HG02678 (cell line): Measurements from ENCODE around the gene ZBTB7C.

Experiments used
- ATAC-seq: cut with Tn5 transposase; IDR thresholded peaks from one replicate; pipeline ENCODE4 v1.9.1; 2021; ENCODE audit warnings: mild to moderate bottlenecking, moderate library complexity; ENCODE audit not compliant: unreplicated experiment

ZBTB7C gene

DNA sequence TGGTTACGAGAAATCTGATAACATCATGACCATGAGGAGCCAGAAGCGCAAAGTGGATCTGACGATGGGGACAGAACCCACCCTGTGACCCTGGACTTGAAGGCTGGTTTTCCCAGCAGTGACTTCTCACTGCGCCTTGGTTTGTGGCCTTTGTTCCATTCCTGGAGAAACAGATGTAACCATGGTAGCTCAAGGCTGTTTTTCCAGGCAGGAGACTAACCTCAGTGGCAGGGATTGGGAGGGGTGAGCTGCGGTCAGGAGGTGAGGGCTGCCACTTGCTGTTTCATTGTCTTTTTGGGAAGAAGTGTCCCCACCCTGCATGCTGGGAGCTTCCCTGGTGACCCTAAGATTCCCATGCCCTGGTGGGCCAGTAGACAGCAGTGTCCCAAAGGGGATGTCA, 362.3 kb downstream of the ZBTB7C start:
- ATAC-seq: no peak

DNA sequence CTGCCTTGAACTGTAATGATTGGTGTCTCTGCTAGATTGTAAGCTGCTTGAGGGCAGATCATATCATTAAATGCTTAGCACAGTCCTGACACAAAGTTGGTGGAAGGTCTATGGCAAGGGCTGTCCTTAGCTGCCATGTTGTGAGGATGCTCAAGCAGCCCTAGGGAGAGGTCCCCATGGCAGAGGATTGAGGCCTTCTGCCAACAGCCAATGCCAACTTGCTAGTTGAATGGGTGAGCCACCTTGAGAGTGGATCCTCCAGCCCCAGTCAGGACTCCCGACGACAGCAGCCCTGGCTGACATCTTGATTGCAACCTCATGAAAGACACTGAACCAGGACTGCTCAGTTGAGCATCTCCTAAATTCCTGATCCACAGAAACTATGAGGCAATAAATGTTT, 363.4 kb downstream of the ZBTB7C start:
- ATAC-seq: no peak

DNA sequence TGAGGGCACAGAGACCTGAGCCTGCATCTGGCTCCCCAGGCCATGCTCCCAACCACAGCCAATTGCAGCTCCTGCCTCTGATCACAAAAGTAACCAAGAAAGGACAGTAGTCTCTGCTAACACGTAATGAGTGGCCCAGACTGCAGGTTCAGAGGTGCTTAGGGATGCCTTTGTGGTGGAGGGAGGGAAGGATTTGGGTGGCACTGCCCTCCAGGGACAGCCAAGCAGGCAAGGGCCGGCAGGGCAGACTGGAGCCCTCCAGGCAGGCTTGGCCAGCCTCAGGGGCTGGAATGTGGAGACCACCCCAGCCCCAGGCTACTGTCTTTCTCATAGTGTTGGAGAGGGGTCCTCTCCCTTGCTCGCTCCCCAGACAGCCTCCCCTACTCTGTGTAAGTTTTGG, 364.2 kb downstream of the ZBTB7C start:
- no peak for ATAC-seq

DNA sequence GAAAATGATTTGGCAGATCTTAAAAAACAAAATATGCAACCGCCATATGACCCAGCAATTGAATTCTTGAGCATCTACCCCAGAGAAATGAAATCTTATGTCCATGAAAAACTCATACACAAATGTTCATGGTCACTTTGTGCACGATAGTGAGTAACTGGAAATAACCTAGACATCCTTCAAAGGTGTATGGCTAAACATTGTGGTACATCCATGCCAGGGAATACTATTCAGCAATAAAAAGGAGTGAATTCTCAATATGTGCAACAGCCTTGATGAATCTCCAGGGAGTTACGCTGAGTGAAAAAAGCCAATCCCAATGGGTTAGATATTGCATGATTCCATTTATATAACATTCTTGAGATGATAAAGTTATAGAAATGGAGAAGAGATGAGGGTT, 366.0 kb downstream of the ZBTB7C start:
- ATAC-seq: no peak

DNA sequence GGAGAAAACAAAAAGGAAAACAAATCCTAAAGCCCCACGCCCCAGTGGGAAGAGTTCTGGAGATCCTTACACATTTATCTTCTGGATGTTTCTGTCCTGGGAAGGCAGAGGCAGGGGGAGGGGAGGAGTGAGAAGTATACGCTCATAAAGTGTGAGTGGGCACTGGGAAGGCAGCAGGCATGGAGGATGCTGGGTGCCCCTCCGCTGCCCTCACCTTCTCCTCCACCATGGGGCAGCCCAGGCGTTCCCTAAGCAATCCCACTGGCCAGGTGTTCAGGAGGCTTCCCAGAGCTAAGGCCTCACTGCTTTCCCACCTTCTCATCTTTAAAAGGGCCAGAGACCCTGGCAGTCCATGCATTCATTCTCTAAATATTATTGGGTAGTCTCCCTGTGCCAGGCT, 366.8 kb downstream of the ZBTB7C start:
- ATAC-seq: no peak

DNA sequence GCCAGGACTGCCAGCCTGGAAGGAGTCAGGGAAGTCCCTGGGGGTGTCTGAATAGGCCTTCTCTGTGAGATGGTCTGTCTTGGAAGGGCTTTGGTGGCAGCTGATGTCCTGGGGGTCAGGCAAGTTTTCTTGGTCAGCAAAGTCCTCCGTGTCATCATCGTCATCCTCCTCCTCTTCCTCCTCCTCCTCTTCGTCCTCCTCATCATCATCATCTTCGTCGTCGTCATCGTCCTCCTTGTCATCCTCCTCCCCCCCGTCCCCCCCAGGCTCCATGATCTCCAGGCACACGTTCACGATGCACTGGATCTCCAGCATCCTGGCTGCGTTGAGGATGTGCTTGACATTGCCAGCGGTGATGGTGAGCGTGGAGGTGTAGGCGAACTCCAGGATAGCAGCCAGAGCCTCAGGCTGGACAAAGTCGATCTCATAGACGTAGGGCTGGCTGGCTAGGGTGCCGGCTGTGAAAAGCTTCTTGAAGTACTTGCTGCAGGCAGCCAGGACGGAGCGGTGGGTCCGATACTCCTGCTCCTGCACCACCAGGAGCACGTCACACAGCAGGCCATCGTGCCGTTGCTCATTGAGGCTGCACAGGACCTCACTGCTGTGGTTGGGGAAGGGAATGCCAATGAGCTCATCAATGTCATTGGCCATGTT, 368.6 kb downstream of the ZBTB7C start:
- no peak for ATAC-seq

DNA sequence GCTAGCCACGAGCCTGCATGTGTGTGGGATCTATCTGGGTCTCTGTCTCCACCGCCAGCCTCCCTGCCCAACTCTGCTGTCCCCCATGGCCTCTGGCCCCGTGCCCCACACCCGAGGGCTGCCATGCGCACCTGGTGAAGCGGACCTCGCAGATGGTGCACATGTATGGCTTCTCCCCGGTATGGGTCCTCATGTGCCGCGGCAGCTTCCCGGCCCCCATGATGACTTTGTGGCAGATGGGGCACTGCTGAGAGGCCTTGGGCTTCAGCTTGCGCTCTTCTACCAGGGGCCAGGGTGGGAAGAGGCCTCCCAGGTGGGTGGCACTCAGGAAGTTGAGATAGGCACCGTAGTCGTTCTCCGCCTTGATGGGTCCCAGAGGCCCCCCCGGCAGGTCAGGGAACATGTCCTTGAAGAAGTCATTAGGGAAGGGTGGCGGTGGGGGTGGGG, 369.4 kb downstream of the ZBTB7C start:
- ATAC-seq: no peak

DNA sequence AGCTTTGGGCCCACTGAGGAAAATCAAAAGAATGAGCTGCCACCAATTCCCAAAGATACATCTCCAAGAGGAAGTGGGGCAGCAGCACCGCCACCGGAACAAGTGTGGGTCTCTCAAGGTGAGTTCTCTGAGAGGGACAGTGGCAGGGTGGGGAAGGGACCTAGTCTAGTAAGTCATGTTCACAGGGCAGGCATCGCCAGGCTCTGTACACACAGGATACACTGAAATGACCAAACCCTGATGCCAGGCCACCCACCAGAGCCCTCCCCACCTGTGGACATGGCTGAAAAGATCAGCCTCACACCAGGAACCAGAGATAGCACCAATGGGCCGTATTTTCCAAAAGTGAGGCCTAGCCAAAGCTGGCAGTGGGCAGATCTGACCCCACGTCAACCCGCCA, 370.5 kb downstream of the ZBTB7C start:
- no peak for ATAC-seq

DNA sequence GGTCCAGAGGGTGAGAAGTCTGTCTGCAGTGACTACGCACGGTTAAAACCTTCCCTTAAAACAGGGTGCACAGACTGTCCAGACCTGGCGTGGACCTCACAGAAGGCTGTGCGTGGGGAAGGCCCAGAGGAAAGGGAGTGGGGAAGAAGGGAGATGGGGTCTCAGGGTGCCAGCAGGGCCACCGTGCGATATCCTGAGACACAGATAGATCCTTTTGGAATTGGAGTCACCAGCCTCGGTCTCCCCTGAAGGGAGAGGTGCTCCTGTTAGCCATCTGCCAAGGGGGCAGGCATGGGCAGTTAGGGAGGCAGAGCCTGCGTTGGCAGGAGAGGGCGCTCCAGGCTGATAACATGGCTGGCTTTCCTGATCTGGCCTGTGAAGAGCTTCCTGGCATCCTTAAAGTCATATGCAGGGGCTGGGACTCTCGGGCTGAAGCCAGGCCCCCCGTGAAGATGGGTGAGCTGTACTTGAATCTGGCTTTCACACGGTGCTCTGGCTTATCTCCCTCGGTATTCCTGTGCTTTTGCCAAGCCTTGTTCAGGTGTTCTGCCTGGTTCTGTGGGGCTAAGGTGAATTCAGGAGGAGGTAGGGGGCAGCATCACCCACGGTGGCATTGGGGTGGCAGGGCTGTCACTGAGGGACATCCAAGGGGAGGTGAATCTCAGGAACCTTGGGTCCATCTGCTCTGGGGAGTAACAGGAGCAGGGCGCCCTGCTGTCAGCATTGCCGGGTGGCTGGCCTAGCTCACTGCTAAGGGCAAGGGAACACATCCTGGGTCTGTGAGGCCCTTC, 371.5 kb downstream of the ZBTB7C start:
- ATAC-seq: no peak

DNA sequence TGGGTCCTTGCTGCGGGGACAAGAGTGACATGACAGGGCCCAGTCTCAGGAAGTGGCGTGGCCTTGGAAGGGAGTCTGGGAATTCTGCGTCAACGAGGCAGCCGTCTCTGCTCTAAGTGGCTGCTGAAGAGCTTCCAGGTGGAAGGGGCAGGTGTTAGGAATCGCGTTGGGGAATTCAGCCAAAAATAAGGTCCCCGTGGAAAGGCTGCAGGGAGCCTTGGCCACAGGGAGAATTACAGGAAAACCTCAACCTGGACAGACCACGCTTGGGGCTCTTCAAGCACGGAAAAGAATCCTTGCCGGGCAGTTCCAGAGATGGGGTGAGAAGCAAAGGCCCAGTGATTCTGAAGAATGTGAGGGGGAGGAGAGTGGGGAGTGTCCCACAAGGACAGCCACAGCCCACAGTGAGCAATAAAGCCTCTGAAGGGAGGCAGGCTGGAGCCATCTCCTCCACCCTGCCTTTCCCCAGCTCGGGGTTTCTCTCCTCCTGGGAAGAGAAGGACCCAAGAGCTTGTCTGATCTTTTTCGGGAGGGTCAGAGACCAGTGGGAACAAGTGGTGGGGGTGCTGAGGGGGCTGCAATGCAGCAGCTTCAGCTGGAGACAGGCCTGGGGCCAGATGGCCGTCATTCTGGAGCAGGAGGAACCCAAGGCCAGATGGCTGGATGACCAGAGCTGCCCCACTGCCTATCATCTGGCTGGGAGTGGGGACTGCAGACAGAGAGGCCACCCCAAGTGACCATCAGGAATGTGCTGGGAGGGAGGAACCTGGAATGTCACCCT, 372.4 kb downstream of the ZBTB7C start:
- ATAC-seq: no peak

DNA sequence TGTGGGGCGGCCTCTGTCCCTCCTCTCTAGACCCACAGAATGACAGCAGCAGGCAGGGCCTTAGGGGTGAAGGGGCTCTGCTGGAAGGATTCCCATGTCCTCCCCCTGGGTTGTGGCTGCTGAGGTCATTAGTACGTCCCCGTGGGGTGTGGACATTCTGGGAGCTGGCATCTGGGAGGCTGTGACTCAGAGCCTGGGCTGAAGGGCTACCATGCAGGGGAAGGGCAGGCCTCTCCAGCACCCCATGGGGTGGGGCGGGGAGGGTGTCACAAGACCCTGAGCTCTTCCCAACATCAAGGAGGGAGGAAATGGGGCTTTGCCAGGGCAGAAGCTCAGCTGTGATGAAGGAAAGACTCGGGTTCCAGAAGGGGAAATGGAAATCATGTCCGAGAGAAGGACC, 373.0 kb downstream of the ZBTB7C start:
- ATAC-seq: no peak

DNA sequence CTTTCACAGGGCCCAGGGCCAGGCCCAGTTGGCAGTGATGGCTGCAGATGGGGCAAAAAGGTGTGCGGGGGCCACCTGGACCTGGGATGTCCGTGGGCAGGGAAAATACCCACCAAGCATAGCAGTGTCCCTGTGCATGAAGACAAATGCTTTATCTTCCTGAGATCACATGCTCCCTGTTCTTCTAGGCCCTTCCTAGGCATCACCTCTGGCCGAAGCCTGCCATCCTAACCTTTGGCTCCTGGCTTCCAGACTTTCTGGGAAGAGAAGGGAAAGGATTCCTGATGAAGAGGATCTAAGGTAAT, 373.7 kb downstream of the ZBTB7C start:
- ATAC-seq: no peak

DNA sequence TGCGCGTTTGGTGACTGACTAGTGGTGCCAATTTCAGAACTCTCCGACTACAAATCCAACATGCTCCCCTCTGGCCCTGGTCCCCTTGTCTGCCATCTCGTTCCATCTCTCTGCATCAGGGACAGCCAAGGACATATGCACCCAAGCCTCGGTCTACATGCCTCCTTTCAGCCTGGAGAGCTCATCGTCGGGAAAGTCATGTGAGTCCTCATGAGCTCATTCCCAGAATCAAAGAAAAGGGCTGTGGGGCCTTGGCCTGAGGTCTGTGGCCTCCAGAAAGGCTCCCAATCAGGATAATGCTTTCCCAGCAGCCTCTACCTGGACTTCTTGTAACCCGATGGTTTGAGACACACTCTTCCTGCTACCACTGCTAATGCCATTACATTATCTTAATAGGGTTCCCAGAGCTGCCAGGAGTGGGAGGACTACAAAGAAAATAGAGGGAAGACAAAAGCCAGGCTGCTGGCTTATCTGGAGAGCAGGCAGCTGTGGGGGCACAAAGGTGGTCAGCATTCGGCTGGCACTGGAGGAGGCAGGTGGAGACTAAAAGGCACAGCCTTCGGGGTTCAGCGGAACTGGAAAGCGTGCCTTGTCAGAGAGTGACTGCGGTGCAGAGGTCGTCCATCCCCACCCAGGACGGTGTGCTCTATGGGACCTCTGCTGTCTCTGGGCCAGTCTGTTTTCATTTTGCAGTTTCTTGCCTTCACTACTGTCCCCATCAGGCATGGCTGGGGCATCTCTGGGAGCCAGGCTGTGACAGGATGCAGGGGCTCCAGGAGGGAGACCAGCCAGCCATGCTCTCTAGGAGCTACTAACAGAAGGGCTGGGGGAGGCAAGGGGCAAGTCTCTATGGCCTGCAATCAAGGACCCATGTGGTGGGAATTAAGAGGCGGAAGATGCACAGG, 374.3 kb downstream of the ZBTB7C start:
- no peak for ATAC-seq

DNA sequence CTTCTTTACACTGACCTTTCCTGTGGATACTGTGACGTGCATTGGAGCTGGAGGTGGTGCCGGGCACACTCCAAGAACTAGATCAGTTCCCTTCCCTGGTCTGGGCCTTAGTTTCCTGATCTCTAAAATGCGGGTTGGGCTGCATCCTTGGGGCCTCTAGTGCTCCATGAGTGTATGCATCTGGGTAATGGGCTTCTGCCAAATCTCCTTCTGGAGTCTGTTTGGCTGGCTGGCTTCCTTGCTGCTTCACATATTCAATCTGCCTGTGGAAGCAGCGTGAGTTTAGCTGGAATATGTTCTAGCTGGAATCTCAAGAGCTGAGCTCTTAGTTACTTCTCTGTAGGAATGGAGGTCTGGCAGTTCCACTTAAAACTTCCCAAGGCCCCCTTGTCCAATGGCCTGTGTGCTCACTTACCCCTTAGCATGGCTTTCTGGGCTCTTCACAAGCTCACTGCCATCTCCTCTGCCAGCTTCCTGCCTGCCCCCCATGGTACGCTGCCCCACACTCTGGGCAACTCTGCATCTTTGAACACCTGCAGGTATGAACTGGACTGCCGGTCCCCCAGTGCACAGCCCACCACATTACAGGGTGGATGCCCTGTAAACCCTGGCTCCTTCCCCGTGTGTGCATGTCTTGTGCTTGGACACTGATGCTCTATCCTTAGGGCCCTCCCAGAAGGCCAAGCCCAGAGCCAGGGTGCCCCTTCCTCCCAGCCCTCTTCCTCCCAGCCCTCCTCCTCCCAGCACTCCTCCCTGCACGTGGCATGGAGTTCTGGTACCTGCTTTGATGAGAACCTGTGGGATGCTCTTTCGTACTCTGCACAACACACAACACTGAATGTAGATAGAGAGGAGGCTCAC, 375.2 kb downstream of the ZBTB7C start:
- ATAC-seq: no peak

DNA sequence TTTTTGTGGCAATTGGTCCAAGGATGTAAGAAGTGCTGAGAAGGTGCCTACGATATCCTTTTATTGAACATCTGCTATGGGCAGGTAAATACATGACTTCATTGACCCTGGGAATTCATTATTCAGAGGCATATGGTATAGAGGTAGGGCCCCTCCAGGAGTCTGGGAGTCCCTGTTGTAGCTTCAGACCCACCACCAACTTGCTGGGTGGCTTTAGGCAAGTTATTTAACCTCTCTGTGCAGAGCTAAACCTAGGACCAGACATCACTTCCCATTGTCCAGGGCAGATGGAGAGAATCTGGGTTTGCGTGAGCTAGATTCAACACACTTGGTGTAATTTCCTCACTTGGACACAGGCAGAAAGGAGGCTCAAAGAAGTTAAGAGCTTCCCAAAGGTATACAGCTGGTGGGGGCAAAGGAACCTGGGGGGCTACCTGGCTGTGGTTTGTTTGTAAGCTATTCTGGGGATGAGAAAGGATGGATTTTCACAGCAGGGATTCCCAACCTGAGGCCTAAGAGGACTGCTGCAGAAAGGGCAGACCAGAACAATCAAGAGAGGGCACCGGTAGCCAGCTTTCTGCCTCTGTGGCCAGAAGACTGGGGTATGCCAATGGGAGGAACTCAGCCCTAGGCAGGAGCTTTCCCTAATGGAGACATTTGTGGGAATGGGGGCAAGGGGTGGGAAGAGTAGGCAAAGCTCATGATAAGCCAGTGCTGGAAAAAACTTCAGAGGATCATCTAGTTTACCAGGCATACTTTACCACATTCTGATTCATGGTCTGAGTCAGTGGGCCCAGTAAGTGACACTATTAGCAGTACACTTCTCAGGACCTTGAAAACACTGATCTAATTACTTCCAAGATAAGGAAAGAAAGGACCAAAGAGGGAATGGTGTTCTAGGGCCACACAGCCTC, 376.1 kb downstream of the ZBTB7C start:
- ATAC-seq: no peak

DNA sequence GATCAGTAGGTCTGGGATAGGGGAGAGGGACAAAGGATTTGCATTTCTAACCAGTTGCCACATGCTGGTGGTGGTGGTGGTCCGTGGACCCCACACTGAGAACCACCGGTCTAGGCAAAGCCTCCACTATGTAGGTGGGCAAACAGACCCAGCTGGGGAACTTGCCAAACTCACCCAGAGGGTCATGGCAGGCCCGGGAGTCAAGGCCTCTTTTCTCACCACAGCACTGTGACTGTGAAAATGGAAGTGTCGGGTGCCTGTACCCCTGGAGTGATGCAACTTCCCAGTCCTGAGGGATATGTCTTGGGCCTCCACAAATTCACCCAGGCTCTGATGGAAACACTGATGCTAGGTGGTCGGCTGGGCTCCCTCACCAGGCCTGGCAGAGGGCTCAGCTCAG, 377.5 kb downstream of the ZBTB7C start:
- no peak for ATAC-seq

DNA sequence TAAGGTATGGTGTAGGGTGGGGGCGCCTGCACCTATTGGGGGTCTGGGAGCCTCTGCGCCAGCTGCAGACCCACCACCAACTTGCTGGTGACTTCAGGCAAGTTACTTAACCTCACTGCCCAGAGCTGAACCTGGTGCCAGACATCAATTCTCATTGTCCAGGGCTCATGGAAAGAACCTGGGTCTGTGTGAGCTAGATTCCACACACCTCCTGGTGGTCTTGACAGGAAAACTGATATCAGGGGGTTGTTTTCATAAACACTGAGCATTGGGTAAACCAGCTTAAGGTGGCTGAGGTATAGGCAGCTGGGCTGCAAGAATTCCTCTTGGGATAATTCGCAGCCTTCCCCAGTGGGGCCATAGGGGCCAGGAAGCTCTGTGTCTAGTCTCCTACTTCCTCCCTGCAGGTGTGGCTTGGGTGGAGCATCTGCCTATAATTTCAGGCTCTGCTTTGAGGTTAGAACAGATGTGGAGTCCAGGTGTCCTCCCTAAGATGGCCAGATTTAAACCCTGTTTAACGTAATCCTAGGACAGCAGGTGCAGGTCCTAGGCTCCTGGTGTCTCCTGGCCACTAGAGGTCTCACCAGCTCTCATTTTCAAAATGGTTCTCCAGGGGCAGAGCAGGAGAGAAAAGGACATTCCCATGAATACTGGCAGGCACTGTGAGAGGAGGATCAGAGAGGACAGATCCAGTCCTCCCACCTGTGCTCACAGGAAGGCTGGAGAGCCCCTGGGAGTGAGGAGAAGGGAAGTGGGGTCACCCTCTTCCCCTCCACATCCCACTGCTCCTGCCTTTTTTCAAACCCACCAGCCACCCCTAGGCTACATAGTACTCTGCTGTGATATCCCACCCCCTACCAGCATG, 378.3 kb downstream of the ZBTB7C start:
- ATAC-seq: no peak
